SU-DHL-6 (cell line): Measurements from ENCODE around the gene RBPMS2.

Experiments
- H2AFZ ChIP-seq: fragments of 200-600 bp; sonication (generic); 2 replicates; pipeline ENCODE4 v1.6.1; 2014; ENCODE audit warnings: low read depth, mild to moderate bottlenecking, moderate library complexity, mixed read lengths, antibody characterized with exemption, low read length; ENCODE audit not compliant: severe bottlenecking
- H3F3A ChIP-seq: fragments of 200-600 bp; shearing (Covaris generic); 2 replicates; pipeline ENCODE4 v1.6.0; 2016; ENCODE audit warnings: antibody characterized with exemption, mild to moderate bottlenecking; ENCODE audit not compliant: insufficient read depth
- H3K27ac ChIP-seq: fragments of 200-600 bp; sonication (generic); 2 replicates; pipeline ENCODE4 v1.5.1; 2016; ENCODE audit warnings: low read depth, mild to moderate bottlenecking, low read length, moderate library complexity, mixed read lengths
- H3K27me3 ChIP-seq: fragments of 200-600 bp; sonication (generic), shearing (Covaris generic); 2 replicates; pipeline ENCODE4 v1.6.0; 2014; ENCODE audit warnings: mild to moderate bottlenecking, low read length
- H3K36me3 ChIP-seq: fragments of 200-600 bp; sonication (generic); 2 replicates; pipeline ENCODE4 v1.6.1; 2014; ENCODE audit warnings: mild to moderate bottlenecking, low read length, mixed read lengths
- H3K4me2 ChIP-seq: fragments of 300-600, 200-600 bp; shearing (Covaris generic), sonication (generic); 2 replicates; pipeline ENCODE4 v1.6.0; 2014; ENCODE audit warnings: low read length, low read depth, mild to moderate bottlenecking; ENCODE audit not compliant: poor library complexity, severe bottlenecking
- H3K4me3 ChIP-seq: fragments of 200-600 bp; sonication (generic); 2 replicates; pipeline ENCODE4 v1.5.1; 2014; ENCODE audit warnings: antibody characterized with exemption, low read length, mild to moderate bottlenecking, mixed read lengths; ENCODE audit not compliant: insufficient read depth, poor library complexity, severe bottlenecking
- H3K79me2 ChIP-seq: fragments of 200-600 bp; sonication (generic); 2 replicates; pipeline ENCODE4 v1.6.1; 2014; ENCODE audit warnings: mild to moderate bottlenecking, low read length, moderate library complexity; ENCODE audit not compliant: insufficient read depth
- H3K9ac ChIP-seq: fragments of 200-600 bp; sonication (generic); 2 replicates; pipeline ENCODE4 v1.7.0; 2014; ENCODE audit warnings: mild to moderate bottlenecking, low read length
- H3K9me2 ChIP-seq: fragments of 200-600 bp; sonication (generic); replicated peaks from 2 replicates; pipeline ENCODE4 v1.6.1; 2014; ENCODE audit warnings: low read length; ENCODE audit not compliant: insufficient read depth
- H3K9me3 ChIP-seq: fragments of 200-600 bp; sonication (generic); 2 replicates; pipeline ENCODE4 v1.6.1; 2014; ENCODE audit warnings: low read length, mixed read lengths; ENCODE audit not compliant: insufficient read depth
- H4K20me1 ChIP-seq: fragments of 200-600 bp; sonication (generic); 2 replicates; pipeline ENCODE4 v1.6.1; 2014; ENCODE audit warnings: low read depth, mild to moderate bottlenecking, antibody characterized with exemption, low read length, moderate library complexity, mixed read lengths
- EZH2phosphoT487 ChIP-seq: fragments of 200-600 bp; sonication (generic), shearing (Covaris generic); conservative IDR thresholded peaks from 2 replicates; pipeline ENCODE4 v1.6.1; 2018; ENCODE audit warnings: mild to moderate bottlenecking, antibody characterized with exemption, low read length, moderate library complexity, mixed read lengths
- TF ChIP-seq, protein P1 (sequence below): fragments of 200-600 bp; sonication (generic); IDR thresholded peaks from one replicate; pipeline ENCODE4 v1.5.1; 2017; ENCODE audit warnings: antibody characterized with exemption, mild to moderate bottlenecking, low read length, moderate library complexity; ENCODE audit not compliant: insufficient read depth, poor library complexity, severe bottlenecking

Gene RBPMS2

DNA sequence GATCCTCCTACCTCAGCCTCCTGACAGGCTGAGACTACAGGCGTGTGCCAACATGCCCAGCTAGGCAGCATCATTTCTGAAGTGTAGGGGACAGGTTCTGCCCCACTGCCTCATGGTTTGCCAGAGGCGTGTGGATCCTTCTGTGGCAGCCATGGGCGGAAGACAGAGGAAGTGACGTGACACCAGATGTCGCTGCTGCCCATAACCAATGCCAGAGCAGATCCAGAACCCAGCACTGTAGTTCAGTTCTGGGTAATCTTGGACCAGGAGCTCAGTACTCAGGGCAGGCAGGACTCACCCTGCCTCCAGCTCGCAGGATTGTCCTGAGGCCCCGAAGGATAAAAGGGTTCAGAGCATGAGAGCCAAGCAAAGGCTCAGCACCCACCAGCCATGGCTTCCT is 8.2 kb downstream of the RBPMS2 start:
- H3K9ac ChIP-seq: no peak overlapping the region
- TF ChIP-seq EZH2phosphoT487: no peak
- TF ChIP-seq, protein P1, sequence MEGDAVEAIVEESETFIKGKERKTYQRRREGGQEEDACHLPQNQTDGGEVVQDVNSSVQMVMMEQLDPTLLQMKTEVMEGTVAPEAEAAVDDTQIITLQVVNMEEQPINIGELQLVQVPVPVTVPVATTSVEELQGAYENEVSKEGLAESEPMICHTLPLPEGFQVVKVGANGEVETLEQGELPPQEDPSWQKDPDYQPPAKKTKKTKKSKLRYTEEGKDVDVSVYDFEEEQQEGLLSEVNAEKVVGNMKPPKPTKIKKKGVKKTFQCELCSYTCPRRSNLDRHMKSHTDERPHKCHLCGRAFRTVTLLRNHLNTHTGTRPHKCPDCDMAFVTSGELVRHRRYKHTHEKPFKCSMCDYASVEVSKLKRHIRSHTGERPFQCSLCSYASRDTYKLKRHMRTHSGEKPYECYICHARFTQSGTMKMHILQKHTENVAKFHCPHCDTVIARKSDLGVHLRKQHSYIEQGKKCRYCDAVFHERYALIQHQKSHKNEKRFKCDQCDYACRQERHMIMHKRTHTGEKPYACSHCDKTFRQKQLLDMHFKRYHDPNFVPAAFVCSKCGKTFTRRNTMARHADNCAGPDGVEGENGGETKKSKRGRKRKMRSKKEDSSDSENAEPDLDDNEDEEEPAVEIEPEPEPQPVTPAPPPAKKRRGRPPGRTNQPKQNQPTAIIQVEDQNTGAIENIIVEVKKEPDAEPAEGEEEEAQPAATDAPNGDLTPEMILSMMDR: no peak
- H3K4me2 ChIP-seq: no peak overlapping the region

DNA sequence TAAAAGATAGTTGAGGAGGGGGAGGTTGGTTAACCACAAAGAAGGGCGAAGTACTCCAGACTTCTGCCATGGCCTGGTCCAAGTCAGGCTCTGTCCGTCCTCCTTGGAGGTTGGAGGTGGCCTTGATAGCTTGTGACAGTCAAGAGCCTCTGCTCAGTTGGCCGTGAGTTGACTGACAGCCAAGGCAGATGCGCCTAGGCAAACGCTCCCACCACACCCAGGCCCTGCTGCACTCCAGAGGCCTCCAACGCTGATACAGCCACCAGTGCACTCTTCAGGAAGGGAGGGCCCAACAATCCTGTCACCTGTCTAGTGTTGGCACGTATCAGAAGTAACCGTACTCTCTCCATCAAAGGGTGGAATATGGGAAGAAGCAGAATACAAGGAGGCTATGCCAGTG is 9.3 kb downstream of the RBPMS2 start:
- H3K36me3 ChIP-seq: no peaks in the 10 kb centered on the region
- no peaks in the 10 kb centered on the region for H3K9me3 ChIP-seq
- H2AFZ ChIP-seq: no peak overlapping the region
- no peaks in the 10 kb centered on the region for H3K27me3 ChIP-seq
- H3K9me2 ChIP-seq: no peaks in the 10 kb centered on the region
- H3K9ac ChIP-seq: no peak overlapping the region
- H3F3A ChIP-seq: no peaks in the 10 kb centered on the region
- H3K79me2 ChIP-seq: no peaks in the 10 kb centered on the region
- no peak overlapping the region for H3K4me3 ChIP-seq
- H3K27ac ChIP-seq: no peak overlapping the region
- TF ChIP-seq EZH2phosphoT487: no peak
- TF ChIP-seq, protein P1: no peak
- H3K4me2 ChIP-seq: no peak overlapping the region
- H4K20me1 ChIP-seq: no peaks in the 10 kb centered on the region

More for the DNA sequence above, 8.2 kb downstream of the RBPMS2 start:
- H4K20me1 ChIP-seq: no peaks in the 10 kb centered on the region
- no peaks in the 10 kb centered on the region for H3K9me3 ChIP-seq
- H3K4me3 ChIP-seq: no peak overlapping the region
- H3K27me3 ChIP-seq: no peaks in the 10 kb centered on the region
- no peak overlapping the region for H3K27ac ChIP-seq
- no peaks in the 10 kb centered on the region for H3K9me2 ChIP-seq
- H3F3A ChIP-seq: no peaks in the 10 kb centered on the region
- no peak overlapping the region for H2AFZ ChIP-seq
- H3K79me2 ChIP-seq: no peaks in the 10 kb centered on the region
- H3K36me3 ChIP-seq: no peaks in the 10 kb centered on the region

DNA sequence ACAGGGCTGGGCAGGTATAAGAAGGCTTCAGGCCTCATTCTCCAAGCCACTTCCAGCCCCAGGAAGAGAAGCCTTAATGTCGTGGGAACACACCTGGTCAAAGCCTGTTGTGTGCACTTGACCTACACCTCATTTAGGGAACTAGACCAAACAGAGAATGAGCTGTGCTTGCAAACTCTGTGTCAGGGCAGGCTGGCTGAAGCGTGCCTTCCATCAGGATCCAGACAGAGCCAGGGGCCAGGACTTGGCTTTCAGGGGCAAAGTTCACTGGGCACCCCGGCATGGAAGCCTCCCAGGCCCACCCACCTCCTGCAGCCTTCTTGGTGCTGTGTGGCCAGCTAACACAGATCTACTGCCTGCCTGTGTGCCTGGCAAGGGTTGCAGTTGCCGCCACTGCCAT is 11.5 kb downstream of the RBPMS2 start:
- Histone ChIP-seq H3K9ac (no peak overlapping the region), H3K4me2 (no peak overlapping the region), H3K79me2 (no peaks in the 10 kb centered on the region), H4K20me1 (no peaks in the 10 kb centered on the region), H2AFZ (no peak overlapping the region), H3K4me3 (no peak overlapping the region), H3K27ac (no peak overlapping the region), H3K27me3 (no peaks in the 10 kb centered on the region), H3K9me2 (no peaks in the 10 kb centered on the region), H3K36me3 (no peaks in the 10 kb centered on the region), H3F3A (no peaks in the 10 kb centered on the region), H3K9me3 (no peaks in the 10 kb centered on the region)
- TF ChIP-seq, protein P1: no peak
- no peak for TF ChIP-seq EZH2phosphoT487
